HG02678 (cell line): ENCODE results near the gene CNTNAP2.

ENCODE experiments used
- ATAC-seq: cut with Tn5 transposase; IDR thresholded peaks from one replicate; pipeline ENCODE4 v1.9.1; 2021; ENCODE audit warnings: mild to moderate bottlenecking, moderate library complexity; ENCODE audit not compliant: unreplicated experiment

The CNTNAP2 gene

GRCh38 chr7:146414373-146414772 is 297.8 kb downstream of the CNTNAP2 start:
- ATAC-seq, result no peak

DNA sequence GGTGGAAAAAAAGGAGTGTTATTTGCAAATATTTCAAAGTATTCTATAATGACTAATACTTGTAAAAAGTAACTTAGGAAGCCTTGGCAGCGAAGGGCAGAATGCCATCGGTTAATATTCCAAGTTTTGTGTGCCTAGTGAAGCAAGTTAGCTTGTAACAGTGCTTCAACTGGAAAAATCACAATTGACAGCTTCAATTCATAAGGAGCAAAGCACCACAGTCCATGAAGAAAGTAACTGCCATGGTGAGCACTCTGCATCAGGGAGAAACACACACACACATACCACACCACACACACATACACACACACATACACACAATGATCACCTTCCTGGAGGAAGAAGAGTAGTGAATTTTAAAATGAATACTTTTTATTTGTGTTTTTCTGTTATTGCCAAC is 298.3 kb downstream of the CNTNAP2 start:
- ATAC-seq, result no peak

GRCh38 chr7:146417176-146417575 is 300.6 kb downstream of the CNTNAP2 start:
- no peak for ATAC-seq

DNA sequence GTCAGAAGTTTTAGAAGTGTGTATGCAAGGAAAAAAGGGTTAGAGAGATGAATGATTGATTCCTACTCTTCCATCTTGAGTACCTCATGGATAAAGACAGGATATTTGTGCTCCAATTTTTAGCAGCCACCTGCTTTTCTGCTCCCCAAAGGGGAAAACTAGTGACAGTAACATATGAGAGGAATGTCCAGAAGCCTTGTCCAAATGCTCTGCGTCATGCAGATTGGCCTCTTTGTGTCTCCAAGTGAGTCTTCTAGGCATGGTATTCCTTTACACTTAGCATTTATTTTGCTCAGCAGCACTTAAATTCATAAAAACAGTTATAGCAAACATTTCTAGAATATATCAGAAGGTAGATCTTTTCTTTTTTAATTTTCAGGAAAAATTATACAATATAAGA is 306.8 kb downstream of the CNTNAP2 start:
- ATAC-seq, result no peak

- no peak for ATAC-seq
Measured at GRCh38 chr7:146424084-146424483, 307.5 kb downstream of the CNTNAP2 start.

GRCh38 chr7:146433501-146433900 is 316.9 kb downstream of the CNTNAP2 start:
- no peak for ATAC-seq

DNA sequence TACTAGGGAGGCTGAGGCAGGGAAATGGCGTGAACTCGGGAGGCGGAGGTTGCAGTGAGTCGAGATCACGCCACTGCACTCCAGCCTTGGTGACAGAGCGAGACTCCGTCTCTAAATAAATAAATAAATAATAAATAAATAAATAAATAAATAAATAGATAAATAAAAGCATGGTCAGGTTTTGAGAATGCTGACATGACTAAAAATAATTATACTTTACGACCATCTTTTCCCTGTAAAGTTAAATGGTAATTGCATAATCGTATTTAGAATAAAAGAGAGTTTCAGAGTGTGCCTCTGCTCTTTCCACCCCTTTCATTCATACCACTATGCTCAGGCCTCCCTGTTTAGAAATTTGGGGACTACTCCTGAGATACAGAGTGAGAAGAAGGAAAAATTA is 326.5 kb downstream of the CNTNAP2 start:
- no peak for ATAC-seq

- no peak for ATAC-seq
Measured at GRCh38 chr7:146449625-146450024, 333.0 kb downstream of the CNTNAP2 start.

- ATAC-seq, result no peak
Measured at GRCh38 chr7:146455091-146455655, 338.6 kb downstream of the CNTNAP2 start.

GRCh38 chr7:146479040-146479439 is 362.4 kb downstream of the CNTNAP2 start:
- no peak for ATAC-seq

GRCh38 chr7:146486519-146486918 is 369.9 kb downstream of the CNTNAP2 start:
- no peak for ATAC-seq

DNA sequence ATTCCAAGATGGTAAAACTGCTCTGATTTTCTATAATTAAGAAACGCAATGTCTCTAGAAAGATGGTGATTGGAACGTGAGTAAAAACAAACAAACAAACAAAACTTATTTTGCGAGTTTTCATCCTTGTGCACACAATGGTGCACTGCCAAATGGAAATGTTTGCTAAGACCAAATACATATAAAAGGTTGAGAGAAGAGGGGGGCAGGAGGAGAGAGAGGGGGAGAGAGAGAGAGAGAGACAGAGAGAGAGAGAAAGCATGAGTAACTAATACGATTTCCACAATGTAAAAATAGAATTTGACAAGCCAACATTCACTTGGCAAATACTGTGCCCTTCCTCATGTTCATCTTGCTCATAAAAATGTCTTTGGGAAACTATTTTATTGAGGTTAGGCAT is 375.4 kb downstream of the CNTNAP2 start:
- no peak for ATAC-seq

DNA sequence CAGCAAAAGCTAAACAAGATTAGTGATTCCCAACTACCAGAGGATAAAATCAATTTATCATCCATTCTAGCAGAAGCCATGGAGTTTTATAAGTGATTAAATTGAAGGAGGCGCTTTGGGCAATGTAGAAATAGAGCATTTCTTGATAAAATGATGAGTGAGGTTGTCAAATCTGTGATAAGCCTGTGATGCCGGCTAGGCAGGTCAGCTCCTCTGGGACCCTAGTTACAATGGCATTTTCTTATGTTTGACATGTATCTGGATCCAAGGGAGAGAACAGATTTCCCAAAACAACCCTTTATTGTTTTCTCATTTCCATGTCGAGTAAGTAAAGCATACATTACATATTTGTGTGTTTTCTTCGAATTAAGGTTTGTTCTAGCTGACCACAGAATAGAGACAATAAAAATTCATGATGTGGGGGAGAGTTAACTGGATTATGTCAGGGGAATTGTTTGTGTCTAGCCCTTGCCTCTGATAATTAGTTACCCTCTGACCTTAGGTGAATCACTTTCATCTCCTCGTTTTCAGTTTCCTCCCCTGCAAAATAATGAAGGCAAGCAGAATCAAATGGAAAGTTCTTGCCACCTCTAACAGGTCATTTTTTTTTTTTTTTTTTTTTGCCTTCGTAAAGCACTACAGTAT is 378.5 kb downstream of the CNTNAP2 start:
- no peak for ATAC-seq

GRCh38 chr7:146496657-146497056 is 380.1 kb downstream of the CNTNAP2 start:
- no peak for ATAC-seq

DNA sequence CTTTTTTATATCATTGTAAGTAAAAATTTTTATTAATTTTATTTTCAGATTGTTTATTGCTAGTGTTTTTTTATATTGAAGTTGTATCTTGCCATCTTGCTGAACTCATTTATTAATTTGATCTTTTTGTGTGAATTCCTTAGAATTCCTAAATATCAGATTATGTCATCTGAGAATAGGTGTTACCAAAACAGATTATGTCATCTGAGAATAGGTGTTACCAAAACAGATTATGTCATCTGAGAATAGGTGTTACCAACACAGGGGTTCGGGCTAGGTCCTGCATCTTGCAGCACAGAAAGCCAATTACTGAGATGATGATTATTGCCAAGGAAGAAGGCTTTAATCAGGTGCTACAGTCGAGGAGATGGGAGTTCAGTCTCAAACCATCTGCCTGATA is 383.4 kb downstream of the CNTNAP2 start:
- ATAC-seq, result no peak

DNA sequence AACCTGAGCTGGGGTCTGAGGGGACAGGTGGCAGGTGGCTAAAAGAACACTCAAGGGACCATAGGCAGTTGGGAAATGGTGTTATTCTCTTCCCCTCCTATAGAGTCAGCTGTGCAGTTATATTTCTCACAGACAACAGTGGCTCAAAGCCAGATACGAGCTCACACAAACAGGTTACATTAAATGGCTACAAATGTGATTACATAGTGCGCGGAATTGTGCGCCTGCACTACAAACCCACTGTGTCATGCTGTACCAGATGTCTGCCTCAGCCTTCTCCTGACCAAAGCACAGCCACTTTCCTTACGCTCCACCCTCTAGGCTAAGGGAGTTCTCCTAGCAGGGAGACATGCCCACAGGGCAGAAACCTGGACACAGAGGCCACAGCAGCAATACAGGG is 387.2 kb downstream of the CNTNAP2 start:
- no peak for ATAC-seq

DNA sequence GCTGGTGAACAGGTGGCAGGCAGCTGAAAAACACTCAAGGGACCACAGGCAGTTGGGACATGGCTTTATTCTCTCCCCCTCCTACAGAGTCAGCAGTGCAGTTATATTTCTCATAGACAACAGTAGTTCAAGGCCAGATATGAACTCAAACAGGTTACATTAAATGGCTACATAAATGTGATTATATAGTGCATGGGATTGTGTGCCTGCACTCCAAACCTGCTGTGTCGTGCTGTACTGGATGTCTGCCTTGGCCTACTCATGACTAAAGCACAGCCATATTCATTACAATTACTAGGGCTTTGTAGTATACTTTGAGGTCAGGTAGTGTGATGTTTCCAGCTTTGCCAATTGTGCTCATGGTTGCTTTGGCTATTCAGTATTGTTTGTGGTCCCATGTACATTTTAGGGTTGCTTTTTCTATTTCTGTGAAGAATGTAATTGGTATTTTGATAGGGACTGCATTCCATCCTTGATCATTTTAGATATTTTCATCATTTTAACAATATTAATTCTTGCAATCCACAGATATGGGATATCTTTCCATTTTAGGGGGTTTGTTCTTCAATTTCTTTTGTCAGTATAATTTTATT is 393.6 kb downstream of the CNTNAP2 start:
- no peak for ATAC-seq

GRCh38 chr7:146514304-146514703 is 397.7 kb downstream of the CNTNAP2 start:
- no peak for ATAC-seq

DNA sequence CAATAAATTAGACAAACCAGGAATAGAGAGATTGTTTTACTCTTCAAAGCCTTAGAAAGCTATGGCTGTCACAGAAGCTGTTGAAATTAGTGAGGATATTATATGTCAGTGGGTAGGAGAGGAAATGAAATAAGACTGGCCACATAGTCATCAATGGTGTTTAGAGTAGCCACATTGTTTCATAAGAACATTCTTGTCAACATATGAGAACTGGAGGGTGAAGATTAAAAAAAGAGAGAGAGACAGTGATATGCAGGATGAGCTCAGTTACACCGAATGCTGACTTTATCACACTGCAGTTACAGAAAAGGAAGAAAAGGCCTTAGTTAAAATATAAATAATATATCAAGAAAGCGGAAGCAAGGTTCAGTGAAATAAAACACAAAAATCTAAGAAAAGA is 412.0 kb downstream of the CNTNAP2 start:
- no peak for ATAC-seq

DNA sequence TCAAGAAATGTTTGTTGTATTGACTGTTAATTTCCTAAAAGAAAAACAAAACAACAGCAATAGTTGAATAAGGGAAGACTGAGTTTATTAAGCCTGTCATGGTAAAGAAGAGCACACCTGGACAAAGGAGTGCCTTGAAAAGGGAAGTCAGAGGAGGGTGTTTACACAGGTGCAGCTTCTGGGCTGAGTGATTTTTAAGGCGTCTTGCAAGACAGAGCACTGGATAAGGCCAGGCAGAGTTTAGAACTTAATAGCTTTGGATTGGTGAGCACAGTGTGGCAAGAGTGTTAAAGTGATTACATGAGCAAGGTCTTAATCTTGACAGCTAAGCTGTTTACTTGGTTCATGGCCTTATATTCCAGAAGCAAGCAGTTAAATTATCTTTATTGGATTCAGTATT is 423.2 kb downstream of the CNTNAP2 start:
- no peak for ATAC-seq

- no peak for ATAC-seq
Measured at GRCh38 chr7:146542101-146542500, 425.5 kb downstream of the CNTNAP2 start.

- ATAC-seq, result no peak
Measured at GRCh38 chr7:146544748-146545147, 428.1 kb downstream of the CNTNAP2 start.

DNA sequence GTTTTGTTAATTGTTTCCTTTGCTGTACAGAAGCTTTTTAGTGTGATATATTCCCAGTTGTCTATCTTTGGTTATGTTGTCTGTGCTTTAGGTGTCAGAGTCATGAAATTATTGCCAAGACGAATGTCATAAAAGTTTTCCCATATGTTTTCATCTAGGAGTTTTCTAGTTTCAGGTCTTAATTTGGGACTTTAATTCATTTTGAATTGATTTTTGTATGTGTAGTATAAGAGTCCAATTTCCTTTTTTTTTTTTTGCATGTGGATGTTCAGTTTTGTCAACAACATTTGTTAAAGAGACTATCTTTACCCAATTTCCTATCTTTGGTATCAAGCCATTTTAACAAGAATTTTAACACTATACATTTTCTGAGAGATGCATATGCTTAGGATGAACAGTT is 432.2 kb downstream of the CNTNAP2 start:
- no peak for ATAC-seq
